Keratinocyte (primary cell): ENCODE results near the gene NCF4. TPM values are rescaled to one million over a fixed set of nuclear protein-coding genes. Genes with fewer than 3 reads are reported as not detected.

ENCODE experiments used
- DNase-seq: peaks from one replicate; pipeline ENCODE4 v3.0.0-alpha.2; 2011; ENCODE audit warnings: low read depth, missing footprints, low spot score
- FAIRE-seq: peaks from 2 replicates; lab custom pipeline; 2011; peaks lifted over from hg19 to GRCh38; lab: Jason Lieb, UNC
- H2AFZ ChIP-seq: 2 replicates; pipeline ENCODE4 v1.6.0; 2012; ENCODE audit warnings: low read length, control low read depth, inconsistent platforms; ENCODE audit not compliant: control insufficient read depth
- H3K27ac ChIP-seq: 2 replicates; pipeline ENCODE4 v1.5.1; 2011; ENCODE audit warnings: low read length; ENCODE audit not compliant: control insufficient read depth, insufficient read depth
- H3K27me3 ChIP-seq: 3 replicates; pipeline ENCODE4 v1.6.0; 2011; ENCODE audit warnings: low read length; ENCODE audit not compliant: control insufficient read depth, insufficient read depth; ENCODE audit errors: extremely low read depth
- H3K36me3 ChIP-seq, 2 experiments: 2 replicates in 1 of 2; 3 replicates in 1 of 2; pipeline ENCODE4 v1.5.1; 2011; ENCODE audit warnings: low read length in 2 of 2, mild to moderate bottlenecking in 1 of 2; ENCODE audit not compliant: control insufficient read depth in 2 of 2, insufficient read depth in 2 of 2; ENCODE audit errors: extremely low read depth in 1 of 2
- H3K4me1 ChIP-seq: 3 replicates; pipeline ENCODE4 v1.5.1; 2011; ENCODE audit warnings: low read length; ENCODE audit not compliant: control insufficient read depth, insufficient read depth; ENCODE audit errors: extremely low read depth
- H3K4me2 ChIP-seq: 3 replicates; pipeline ENCODE4 v1.6.0; 2011; ENCODE audit warnings: low read depth, low read length; ENCODE audit not compliant: control insufficient read depth, insufficient read depth; ENCODE audit errors: extremely low read depth
- H3K4me3 ChIP-seq, 3 experiments: fragments of 200-600 bp in 1 of 3; sonication (generic) in 1 of 3; 2 replicates in 2 of 3; 3 replicates in 1 of 3; pipeline ENCODE4 v1.5.1; 2011 to 2016; ENCODE audit warnings: low read length in 3 of 3, mild to moderate bottlenecking in 3 of 3, control low read depth in 2 of 3, inconsistent platforms in 1 of 3, low read depth in 1 of 3, mixed read lengths in 1 of 3, mixed run types in 1 of 3, moderate library complexity in 1 of 3; ENCODE audit not compliant: control insufficient read depth in 2 of 3, insufficient read depth in 2 of 3; ENCODE audit errors: extremely low read depth in 1 of 3
- H3K79me2 ChIP-seq: 2 replicates; pipeline ENCODE4 v1.6.0; 2012; ENCODE audit warnings: low read length; ENCODE audit not compliant: control insufficient read depth, insufficient read depth
- H3K9ac ChIP-seq: 3 replicates; pipeline ENCODE4 v1.6.0; 2011; ENCODE audit warnings: low read length; ENCODE audit not compliant: control insufficient read depth, insufficient read depth; ENCODE audit errors: extremely low read depth
- H3K9me1 ChIP-seq: 3 replicates; pipeline ENCODE4 v1.6.0; 2011; ENCODE audit warnings: low read length; ENCODE audit not compliant: control insufficient read depth, insufficient read depth; ENCODE audit errors: extremely low read depth
- H3K9me3 ChIP-seq: 2 replicates; pipeline ENCODE4 v1.5.1; 2012; ENCODE audit warnings: low read depth, low read length; ENCODE audit not compliant: control insufficient read depth
- H4K20me1 ChIP-seq: 3 replicates; pipeline ENCODE4 v1.6.0; 2011; ENCODE audit warnings: low read length; ENCODE audit not compliant: control insufficient read depth, insufficient read depth; ENCODE audit errors: extremely low read depth
- EZH2 ChIP-seq: IDR thresholded peaks from one replicate; pipeline ENCODE4 v1.6.1; 2012; ENCODE audit warnings: inconsistent platforms, mild to moderate bottlenecking, low read length, moderate library complexity
- dilution Hi-C: fragments of 300-500 bp; cut with MboI; formaldehyde crosslinking; loops from one replicate; pipeline ENCODE4 v1.7.0; 2020; ENCODE audit warnings: low sequenced_read_pairs; ENCODE audit not compliant: extremely low pct_ligation_motif_present
- polyA minus RNA-seq, 3 experiments: library from RNA; depleted of rRNA, polyadenylated mRNA; stranded (reverse); fragments of >200 nt; gene quantifications; 1 replicate in 1 of 3; 2 replicates in 1 of 3; 3 replicates in 1 of 3; pipeline ENCODE4 v1.2.3, GENCODE V29; 2011
- polyA plus RNA-seq, 5 experiments: library from polyadenylated mRNA; depleted of rRNA in 3 of 5; stranded (reverse) in 3 of 5; stranded (forward) in 1 of 5; unstranded in 1 of 5; fragments of >200 nt; gene quantifications; 1 replicate in 1 of 5; 2 replicates in 3 of 5; 3 replicates in 1 of 5; pipeline versions ENCODE4 v1.2.1 to v1.2.3, GENCODE V29; 2011 to 2012; ENCODE audit warnings: missing spikeins in 2 of 5, low read depth in 1 of 5, low replicate concordance in 1 of 5
- TF ChIP-seq, protein P1 (sequence below), 3 experiments: IDR thresholded peaks in 1 of 3; conservative IDR thresholded peaks in 1 of 3; optimal IDR thresholded peaks in 1 of 3; 2 replicates in 2 of 3; 3 replicates in 1 of 3; pipeline versions ENCODE3 to v1.5.1; 2011; ENCODE audit warnings: low read length in 3 of 3, mild to moderate bottlenecking in 3 of 3, moderate library complexity in 2 of 3, control low read depth in 1 of 3, inconsistent platforms in 1 of 3; ENCODE audit not compliant: insufficient read depth in 2 of 3; ENCODE audit errors: extremely low read depth in 1 of 3

NCF4 gene
- polyA plus RNA-seq (0.37 to 0.42 TPM in 2 of 3 replicates, not detected in the other), polyA minus RNA-seq (0.20 TPM in 1 of 3 replicates, not detected in the others)
- 0.89 TPM for polyA plus RNA-seq (2011; ENCODE audit: low read depth)
- 0.05 and 0.10 TPM in 2 replicates for polyA plus RNA-seq (2011; cell fraction: cytosol; rRNA removed)
- polyA plus RNA-seq (2011; cell fraction: nucleus; rRNA removed): 0.10 and 0.31 TPM in 2 replicates
- 0.13 and 0.42 TPM in 2 replicates for polyA plus RNA-seq (2012; ENCODE audit: low replicate concordance)
- not detected for polyA minus RNA-seq (2011; cell fraction: cytosol; rRNA and poly(A)+ RNA removed)
- polyA minus RNA-seq (2011; cell fraction: nucleus; rRNA and poly(A)+ RNA removed): not detected in 2 replicates

DNA sequence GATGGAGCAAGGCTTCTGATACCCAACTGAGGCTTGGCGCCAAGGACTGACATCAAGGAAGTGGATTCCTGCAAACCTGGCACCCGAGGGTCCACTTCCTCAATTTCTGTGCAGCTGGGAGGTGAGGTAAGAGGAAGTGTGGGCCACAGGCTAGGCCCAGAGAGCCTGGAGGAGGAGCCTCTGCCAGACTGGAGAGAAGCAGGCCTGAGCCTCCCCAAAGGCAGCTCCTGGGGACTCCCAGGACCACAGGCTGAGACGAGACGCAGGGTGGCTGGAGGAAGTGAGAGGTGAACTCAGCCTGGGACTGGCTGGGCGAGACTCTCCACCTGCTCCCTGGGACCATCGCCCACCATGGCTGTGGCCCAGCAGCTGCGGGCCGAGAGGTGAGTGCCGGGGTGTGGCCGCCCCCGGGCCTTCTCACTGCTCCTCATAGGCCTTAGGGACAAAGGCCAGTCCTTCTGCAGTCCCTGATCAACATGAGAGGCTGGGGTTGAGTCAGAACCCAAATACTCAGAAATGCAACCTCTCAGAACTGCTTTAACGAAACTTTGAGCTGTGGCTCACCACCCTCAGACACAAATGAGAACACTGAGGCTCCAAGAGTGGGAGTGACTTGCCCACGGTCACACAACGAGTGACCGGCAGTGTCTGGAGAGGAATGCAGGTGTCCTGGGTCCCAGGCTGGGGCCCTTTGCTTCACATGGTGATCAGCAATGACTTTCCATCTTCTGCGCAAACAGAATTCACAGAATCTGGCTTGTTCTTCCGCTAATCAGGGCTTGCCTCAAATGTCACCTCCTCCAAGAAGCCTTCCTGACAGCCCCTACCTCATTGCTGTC, at the start of gene NCF4:
Gene NCF4, plus strand, starts transcription at position 186 of the 839 bp plus-strand sequence. Its CDS starts 166 bp downstream, at position 352.
- H2AFZ ChIP-seq: no peak within 1 kb of the TSS
- no peak within 1 kb of the TSS for H3K4me2 ChIP-seq
- DNase-seq: no peak
- no peak within 1 kb of the TSS for H3K27ac ChIP-seq
- no peak for FAIRE-seq
- H3K9me1 ChIP-seq: no peaks in the 10 kb centered on the region
- H3K9me3 ChIP-seq: no peaks in the 10 kb centered on the region
- H3K4me1 ChIP-seq: peaks cover 14% of the 10 kb centered on the region
- TF ChIP-seq, protein P1, sequence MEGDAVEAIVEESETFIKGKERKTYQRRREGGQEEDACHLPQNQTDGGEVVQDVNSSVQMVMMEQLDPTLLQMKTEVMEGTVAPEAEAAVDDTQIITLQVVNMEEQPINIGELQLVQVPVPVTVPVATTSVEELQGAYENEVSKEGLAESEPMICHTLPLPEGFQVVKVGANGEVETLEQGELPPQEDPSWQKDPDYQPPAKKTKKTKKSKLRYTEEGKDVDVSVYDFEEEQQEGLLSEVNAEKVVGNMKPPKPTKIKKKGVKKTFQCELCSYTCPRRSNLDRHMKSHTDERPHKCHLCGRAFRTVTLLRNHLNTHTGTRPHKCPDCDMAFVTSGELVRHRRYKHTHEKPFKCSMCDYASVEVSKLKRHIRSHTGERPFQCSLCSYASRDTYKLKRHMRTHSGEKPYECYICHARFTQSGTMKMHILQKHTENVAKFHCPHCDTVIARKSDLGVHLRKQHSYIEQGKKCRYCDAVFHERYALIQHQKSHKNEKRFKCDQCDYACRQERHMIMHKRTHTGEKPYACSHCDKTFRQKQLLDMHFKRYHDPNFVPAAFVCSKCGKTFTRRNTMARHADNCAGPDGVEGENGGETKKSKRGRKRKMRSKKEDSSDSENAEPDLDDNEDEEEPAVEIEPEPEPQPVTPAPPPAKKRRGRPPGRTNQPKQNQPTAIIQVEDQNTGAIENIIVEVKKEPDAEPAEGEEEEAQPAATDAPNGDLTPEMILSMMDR (optimal IDR thresholded peaks at IDR 0.05 in 1 of 3, IDR thresholded peaks at IDR 0.05 in 1 of 3, conservative IDR thresholded peaks at IDR 0.05 in 1 of 3; ENCODE audit: extremely low read depth in 1 of 3, insufficient read depth in 2 of 3, low read length in 3 of 3): no peak
- no peak for TF ChIP-seq EZH2
- H3K9ac ChIP-seq: no peak within 1 kb of the TSS
- no peaks in the 10 kb centered on the region for H3K79me2 ChIP-seq
- peaks cover 8% of the 10 kb centered on the region for H3K27me3 ChIP-seq
- dilution Hi-C loops: no loop called here
- H4K20me1 ChIP-seq: no peaks in the 10 kb centered on the region
- no peaks in the 10 kb centered on the region for H3K36me3 ChIP-seq
- H3K4me3 ChIP-seq: no peak within 1 kb of the TSS

DNA sequence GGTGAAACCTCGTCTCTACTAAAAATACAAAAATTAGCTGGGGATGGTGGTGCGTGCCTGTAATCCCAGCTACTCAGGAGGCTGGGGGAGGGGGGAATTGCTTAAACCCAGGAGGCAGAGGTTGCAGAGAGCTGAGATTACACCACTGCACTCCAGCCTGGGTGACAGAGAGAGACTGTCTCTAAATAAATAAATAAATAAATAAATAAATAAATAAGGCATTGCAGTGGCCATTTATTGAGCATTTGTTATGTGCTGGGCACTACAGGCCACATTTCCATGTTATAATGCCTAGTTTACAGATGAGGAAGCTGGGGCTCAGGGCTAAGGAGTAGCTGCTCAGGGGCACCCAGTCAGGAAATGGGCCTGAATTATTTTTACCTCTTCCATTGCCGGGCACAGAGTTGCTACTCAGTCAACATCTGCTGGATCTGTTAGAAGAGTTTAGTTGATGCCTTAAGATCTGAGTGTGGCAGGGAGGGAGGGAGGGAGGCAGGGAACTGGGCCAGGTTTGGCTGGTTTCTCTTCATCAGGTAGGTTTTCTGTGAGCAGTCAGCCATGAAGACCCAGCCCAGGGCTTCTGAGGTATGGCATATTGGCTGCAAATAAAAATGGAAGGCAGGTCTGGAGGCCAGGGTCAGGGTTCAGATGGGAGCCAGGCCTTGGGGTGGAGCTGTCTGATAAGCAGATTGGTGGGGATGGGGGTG, 49.6 kb upstream of the NCF4 start:
- no peaks in the 10 kb centered on the region for H3K9me3 ChIP-seq
- no peak for FAIRE-seq
- no peaks in the 10 kb centered on the region for H3K9me1 ChIP-seq
- peaks cover 34% of the 10 kb centered on the region for H3K27me3 ChIP-seq
- H3K4me2 ChIP-seq: no peak overlapping the region
- H3K79me2 ChIP-seq: no peaks in the 10 kb centered on the region
- no peak for TF ChIP-seq EZH2
- TF ChIP-seq, protein P1 (optimal IDR thresholded peaks at IDR 0.05 in 1 of 3, IDR thresholded peaks at IDR 0.05 in 1 of 3, conservative IDR thresholded peaks at IDR 0.05 in 1 of 3; ENCODE audit: extremely low read depth in 1 of 3, insufficient read depth in 2 of 3, low read length in 3 of 3): no peak
- no peaks in the 10 kb centered on the region for H3K4me1 ChIP-seq
- H2AFZ ChIP-seq: no peak overlapping the region
- H3K36me3 ChIP-seq: no peaks in the 10 kb centered on the region
- no peak for DNase-seq
- H4K20me1 ChIP-seq: no peaks in the 10 kb centered on the region
- no peak overlapping the region for H3K9ac ChIP-seq
- dilution Hi-C loops: no loop called here
- no peak overlapping the region for H3K4me3 ChIP-seq
- no peak overlapping the region for H3K27ac ChIP-seq
